WTC11 (cell line): ENCODE data around the gene GRAMD1C. TPM values are rescaled to one million over a fixed set of nuclear protein-coding genes. Genes with fewer than 3 reads are reported as not detected.

Experiments
- ATAC-seq: fragments of 200-7000 bp; cut with Tn5 transposase; 2 replicates; pipeline ENCODE4 v1.10.0; 2021; ENCODE audit warnings: mild to moderate bottlenecking, moderate library complexity
- CTCF ChIA-PET: fragments of 300-600 bp; sonication (Branson Sonifier 250); formaldehyde crosslinking; loops from one replicate; lab custom pipeline; 2021; ENCODE audit warnings: antibody characterized with exemption; lab: Charles Lee
- POLR2A ChIA-PET: fragments of 350-600 bp; sonication (Branson Sonifier 250); formaldehyde crosslinking; loops from one replicate; lab custom pipeline; 2021; ENCODE audit warnings: antibody characterized with exemption; lab: Charles Lee
- DNase-seq: peaks from one replicate; pipeline ENCODE4 v3.0.0; 2021; ENCODE audit warnings: low spot score
- H3K27ac Mint-ChIP-seq: 2 replicates; pipeline ENCODE4 v1.8.0; 2021; ENCODE audit warnings: mixed read lengths
- H3K27me3 Mint-ChIP-seq: 2 replicates; pipeline ENCODE4 v1.8.0; 2021; ENCODE audit warnings: low read depth, mild to moderate bottlenecking, moderate library complexity, mixed read lengths
- H3K36me3 Mint-ChIP-seq: 2 replicates; pipeline ENCODE4 v1.8.0; 2021; ENCODE audit warnings: mixed read lengths
- H3K4me1 Mint-ChIP-seq: 2 replicates; pipeline ENCODE4 v1.8.0; 2022; ENCODE audit warnings: mixed read lengths
- H3K4me3 Mint-ChIP-seq: 2 replicates; pipeline ENCODE4 v1.8.0; 2021; ENCODE audit warnings: mild to moderate bottlenecking, moderate library complexity, mixed read lengths
- H3K9me3 Mint-ChIP-seq: 2 replicates; pipeline ENCODE4 v1.8.0; 2021; ENCODE audit warnings: mixed read lengths
- EMX1 ChIP-seq: fragments of 250-450 bp; sonication (Bioruptor Pico); IDR thresholded peaks from 2 replicates; pipeline ENCODE4 v1.8.0; 2021; ENCODE audit warnings: mild to moderate bottlenecking
- FOXJ3 ChIP-seq: sonication (generic); formaldehyde crosslinking; IDR thresholded peaks from 2 replicates; pipeline ENCODE4 v1.9.0; 2021; ENCODE audit warnings: missing genetic modification reagents, mild to moderate bottlenecking, borderline replicate concordance
- FOXK1 ChIP-seq: sonication (generic); formaldehyde crosslinking; IDR thresholded peaks from 2 replicates; pipeline ENCODE4 v1.8.0; 2022; ENCODE audit warnings: mild to moderate bottlenecking, moderate library complexity, missing genetic modification reagents
- JAZF1 ChIP-seq: fragments of 250-450 bp; sonication (Bioruptor Pico); IDR thresholded peaks from 2 replicates; pipeline ENCODE4 v1.9.0; 2021; ENCODE audit warnings: moderate library complexity, mild to moderate bottlenecking, inconsistent platforms
- JUN ChIP-seq: sonication (generic); formaldehyde crosslinking; IDR thresholded peaks from 2 replicates; pipeline ENCODE4 v1.8.0; 2023; ENCODE audit warnings: mild to moderate bottlenecking, missing genetic modification reagents
- MYBL2 ChIP-seq: sonication (generic); formaldehyde crosslinking; IDR thresholded peaks from 2 replicates; pipeline ENCODE4 v1.8.1; 2023; ENCODE audit warnings: mild to moderate bottlenecking, moderate library complexity, missing genetic modification reagents
- NR1H2 ChIP-seq: sonication (generic); formaldehyde crosslinking; IDR thresholded peaks from 2 replicates; pipeline ENCODE4 v1.9.0; 2021; ENCODE audit warnings: mild to moderate bottlenecking, moderate library complexity, missing genetic modification reagents
- OVOL2 ChIP-seq: fragments of 250-450 bp; sonication (Bioruptor Pico); IDR thresholded peaks from 2 replicates; pipeline ENCODE4 v1.9.0; 2021; ENCODE audit warnings: mild to moderate bottlenecking, borderline replicate concordance
- RORB ChIP-seq: fragments of 250-450 bp; sonication (Bioruptor Pico); IDR thresholded peaks from 2 replicates; pipeline ENCODE4 v1.9.0; 2021; ENCODE audit warnings: mild to moderate bottlenecking
- TCF7 ChIP-seq: sonication (generic); formaldehyde crosslinking; IDR thresholded peaks from 2 replicates; pipeline ENCODE4 v1.8.0; 2022; ENCODE audit warnings: mild to moderate bottlenecking, low read depth, missing genetic modification reagents, moderate library complexity
- TEAD4 ChIP-seq: sonication (generic); formaldehyde crosslinking; IDR thresholded peaks from 2 replicates; pipeline ENCODE4 v1.8.0; 2022; ENCODE audit warnings: mild to moderate bottlenecking, missing genetic modification reagents
- total RNA-seq: library from RNA; stranded (reverse); gene quantifications from 3 replicates; pipeline ENCODE4 v1.2.3, GENCODE V29; 2021
- TF ChIP-seq, protein P1 (sequence below): fragments of 250-450 bp; sonication (Bioruptor Pico); IDR thresholded peaks from 2 replicates; pipeline ENCODE4 v1.9.0; 2021; ENCODE audit warnings: mild to moderate bottlenecking
- TF ChIP-seq, protein P2 (sequence below): sonication (generic); formaldehyde crosslinking; IDR thresholded peaks from 2 replicates; pipeline ENCODE4 v1.8.0; 2023; ENCODE audit warnings: missing genetic modification reagents
- TF ChIP-seq, protein P3 (sequence below): sonication (generic); formaldehyde crosslinking; conservative IDR thresholded peaks from 2 replicates; pipeline ENCODE4 v1.8.1; 2022; ENCODE audit warnings: mild to moderate bottlenecking, missing genetic modification reagents
- TF ChIP-seq, protein P4 (sequence below): sonication (generic); formaldehyde crosslinking; IDR thresholded peaks from 2 replicates; pipeline ENCODE4 v1.8.1; 2022; ENCODE audit warnings: low read depth, mild to moderate bottlenecking, moderate library complexity, missing genetic modification reagents, borderline replicate concordance

The GRAMD1C gene
- total RNA-seq, 1 experiment from 2014 or later = 2.8 TPM

DNA sequence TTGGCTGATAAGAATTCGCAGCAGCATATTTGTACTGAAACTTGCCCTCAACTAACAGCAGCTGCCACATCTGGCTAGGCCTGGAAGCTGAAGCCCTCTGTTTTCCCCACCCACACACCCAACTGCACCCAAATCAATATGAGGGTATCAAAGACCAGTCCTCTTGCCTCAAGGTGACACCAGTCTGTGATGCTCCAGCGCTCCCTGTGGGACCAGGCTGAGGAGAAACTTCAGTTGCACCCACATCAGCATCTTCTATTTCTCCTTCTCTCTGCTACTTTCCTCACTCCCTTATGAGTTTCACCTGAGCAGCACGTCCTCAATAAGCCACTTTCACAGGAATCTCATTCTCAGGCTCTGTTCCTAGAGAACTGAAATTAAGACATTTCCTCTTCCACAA lies 18.7 kb upstream of the GRAMD1C start:
- Mint-ChIP-seq H3K27me3 (no peaks in the 10 kb centered on the region), H3K36me3 (no peaks in the 10 kb centered on the region), H3K4me3 (no peak overlapping the region), H3K4me1 (no peaks in the 10 kb centered on the region), H3K27ac (no peak overlapping the region), H3K9me3 (no peaks in the 10 kb centered on the region)
- ChIA-PET POLR2A (no interaction called here), CTCF (no interaction called here)
- ATAC-seq = no peak
- TF ChIP-seq OVOL2 (CRISPR knock-in tag) (no peak), JAZF1 (CRISPR knock-in tag) (no peak), MYBL2 (CRISPR knock-in tag) (no peak)
- TF ChIP-seq, protein P1, sequence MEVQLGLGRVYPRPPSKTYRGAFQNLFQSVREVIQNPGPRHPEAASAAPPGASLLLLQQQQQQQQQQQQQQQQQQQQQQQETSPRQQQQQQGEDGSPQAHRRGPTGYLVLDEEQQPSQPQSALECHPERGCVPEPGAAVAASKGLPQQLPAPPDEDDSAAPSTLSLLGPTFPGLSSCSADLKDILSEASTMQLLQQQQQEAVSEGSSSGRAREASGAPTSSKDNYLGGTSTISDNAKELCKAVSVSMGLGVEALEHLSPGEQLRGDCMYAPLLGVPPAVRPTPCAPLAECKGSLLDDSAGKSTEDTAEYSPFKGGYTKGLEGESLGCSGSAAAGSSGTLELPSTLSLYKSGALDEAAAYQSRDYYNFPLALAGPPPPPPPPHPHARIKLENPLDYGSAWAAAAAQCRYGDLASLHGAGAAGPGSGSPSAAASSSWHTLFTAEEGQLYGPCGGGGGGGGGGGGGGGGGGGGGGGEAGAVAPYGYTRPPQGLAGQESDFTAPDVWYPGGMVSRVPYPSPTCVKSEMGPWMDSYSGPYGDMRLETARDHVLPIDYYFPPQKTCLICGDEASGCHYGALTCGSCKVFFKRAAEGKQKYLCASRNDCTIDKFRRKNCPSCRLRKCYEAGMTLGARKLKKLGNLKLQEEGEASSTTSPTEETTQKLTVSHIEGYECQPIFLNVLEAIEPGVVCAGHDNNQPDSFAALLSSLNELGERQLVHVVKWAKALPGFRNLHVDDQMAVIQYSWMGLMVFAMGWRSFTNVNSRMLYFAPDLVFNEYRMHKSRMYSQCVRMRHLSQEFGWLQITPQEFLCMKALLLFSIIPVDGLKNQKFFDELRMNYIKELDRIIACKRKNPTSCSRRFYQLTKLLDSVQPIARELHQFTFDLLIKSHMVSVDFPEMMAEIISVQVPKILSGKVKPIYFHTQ (CRISPR knock-in tag) = no peak
- no peak for DNase-seq

DNA sequence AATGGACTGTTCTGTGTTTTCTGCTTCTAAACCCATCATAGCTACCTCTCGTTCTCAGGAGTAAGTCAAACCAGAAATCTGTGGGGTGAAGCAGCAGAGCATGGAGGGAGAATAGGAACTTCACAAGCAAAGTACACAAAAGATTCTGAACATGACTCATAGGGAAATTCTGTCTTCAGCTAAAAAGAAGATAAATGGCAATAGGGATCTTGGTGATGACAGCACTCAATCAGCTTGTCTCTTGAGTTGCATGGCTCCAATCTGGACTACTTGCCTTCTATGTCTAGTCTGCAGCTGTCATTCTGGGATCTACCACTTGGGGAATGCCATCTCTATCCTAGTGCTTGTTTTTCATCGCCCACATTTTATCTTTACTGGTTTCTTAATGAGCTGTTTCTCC lies 13.5 kb upstream of the GRAMD1C start:
- no peak overlapping the region for H3K27ac Mint-ChIP-seq
- TF ChIP-seq, protein P2, sequence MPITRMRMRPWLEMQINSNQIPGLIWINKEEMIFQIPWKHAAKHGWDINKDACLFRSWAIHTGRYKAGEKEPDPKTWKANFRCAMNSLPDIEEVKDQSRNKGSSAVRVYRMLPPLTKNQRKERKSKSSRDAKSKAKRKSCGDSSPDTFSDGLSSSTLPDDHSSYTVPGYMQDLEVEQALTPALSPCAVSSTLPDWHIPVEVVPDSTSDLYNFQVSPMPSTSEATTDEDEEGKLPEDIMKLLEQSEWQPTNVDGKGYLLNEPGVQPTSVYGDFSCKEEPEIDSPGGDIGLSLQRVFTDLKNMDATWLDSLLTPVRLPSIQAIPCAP = no peak
- TF ChIP-seq NR1H2 (CRISPR knock-in tag) (no peak), FOXJ3 (CRISPR knock-in tag) (no peak), RORB (no peak), TEAD4 (CRISPR knock-in tag) (no peak), TCF7 (no peak), JUN (CRISPR knock-in tag) (no peak), EMX1 (no peak), MYBL2 (CRISPR knock-in tag) (no peak)
- TF ChIP-seq, protein P3, sequence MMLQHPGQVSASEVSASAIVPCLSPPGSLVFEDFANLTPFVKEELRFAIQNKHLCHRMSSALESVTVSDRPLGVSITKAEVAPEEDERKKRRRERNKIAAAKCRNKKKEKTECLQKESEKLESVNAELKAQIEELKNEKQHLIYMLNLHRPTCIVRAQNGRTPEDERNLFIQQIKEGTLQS (CRISPR knock-in tag) = no peak
- TF ChIP-seq, protein P1 (CRISPR knock-in tag) = no peak
- ATAC-seq = peak; percentile 81
- CTCF ChIA-PET = interaction anchor here (0.8 to 1.7 kb wide), 15 partner anchors 8 to 198 kb away, joined by 3 to 11 read pairs (median 4); partner anchors contain the start of gene GRAMD1C
- no peak for DNase-seq
- H3K4me3 Mint-ChIP-seq = no peak overlapping the region
- no peaks in the 10 kb centered on the region for H3K36me3 Mint-ChIP-seq
- no peaks in the 10 kb centered on the region for H3K9me3 Mint-ChIP-seq
- peaks cover 6% of the 10 kb centered on the region for H3K4me1 Mint-ChIP-seq
- POLR2A ChIA-PET = no interaction called here
- H3K27me3 Mint-ChIP-seq = no peaks in the 10 kb centered on the region

DNA sequence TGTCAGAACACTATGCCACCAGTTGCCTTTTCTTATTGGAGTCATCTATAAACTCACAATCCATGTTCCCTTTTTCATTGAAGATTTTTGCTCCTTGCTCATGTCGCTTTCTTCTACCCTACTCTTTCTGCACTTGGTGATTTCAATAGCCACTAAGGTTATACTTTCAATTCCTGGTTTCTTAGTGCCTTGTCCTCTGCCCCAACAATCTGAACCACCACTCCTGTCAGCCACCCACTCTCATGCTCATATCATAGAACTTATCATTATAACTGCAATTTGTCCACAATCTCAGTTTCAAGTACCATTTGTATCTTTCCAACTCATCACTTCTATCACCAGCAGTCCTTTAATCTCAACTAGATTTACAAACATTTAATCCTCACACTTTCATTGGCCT lies 10.0 kb upstream of the GRAMD1C start:
- ATAC-seq (no peak), DNase-seq (no peak)
- ChIA-PET POLR2A (no interaction called here), CTCF (no interaction called here)
- Mint-ChIP-seq H3K9me3 (no peaks in the 10 kb centered on the region), H3K36me3 (no peaks in the 10 kb centered on the region; the same call in 1 of the 2 replicates), H3K4me1 (peaks cover 21% of the 10 kb centered on the region), H3K27ac (no peak overlapping the region), H3K27me3 (no peaks in the 10 kb centered on the region), H3K4me3 (no peak overlapping the region)
- TF ChIP-seq, protein P4, sequence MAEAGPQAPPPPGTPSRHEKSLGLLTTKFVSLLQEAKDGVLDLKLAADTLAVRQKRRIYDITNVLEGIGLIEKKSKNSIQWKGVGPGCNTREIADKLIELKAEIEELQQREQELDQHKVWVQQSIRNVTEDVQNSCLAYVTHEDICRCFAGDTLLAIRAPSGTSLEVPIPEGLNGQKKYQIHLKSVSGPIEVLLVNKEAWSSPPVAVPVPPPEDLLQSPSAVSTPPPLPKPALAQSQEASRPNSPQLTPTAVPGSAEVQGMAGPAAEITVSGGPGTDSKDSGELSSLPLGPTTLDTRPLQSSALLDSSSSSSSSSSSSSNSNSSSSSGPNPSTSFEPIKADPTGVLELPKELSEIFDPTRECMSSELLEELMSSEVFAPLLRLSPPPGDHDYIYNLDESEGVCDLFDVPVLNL (CRISPR knock-in tag) = no peak
- TF ChIP-seq FOXK1 (CRISPR knock-in tag) = no peak
